IMR-90 (cell line): ENCODE data around the gene PLXNB3. TPM values are rescaled to one million over a fixed set of nuclear protein-coding genes. Genes with fewer than 3 reads are reported as not detected.

ENCODE experiments used
- ATAC-seq: fragments of 200-7000 bp; cut with Tn5 transposase; 2 replicates; pipeline ENCODE4 v1.9.1; 2020; ENCODE audit warnings: low read depth, mild to moderate bottlenecking, moderate library complexity
- BruUV-seq: library from RNA; stranded (reverse); fragments of 400-500 nt; replicated peaks from 2 replicates; lab custom pipeline; 2021; lab: Mats Ljungman, UMichigan
- CTCF ChIA-PET: fragments of 300-600 bp; formaldehyde crosslinking; extraction: SDS; loops from one replicate; lab custom pipeline; 2021; ENCODE audit warnings: antibody characterized with exemption; lab: Yijun Ruan, JAX
- POLR2A ChIA-PET: fragments of 300-600 bp; sonication (Branson Sonifier 250); formaldehyde crosslinking; loops from one replicate; lab custom pipeline; 2022; ENCODE audit warnings: antibody characterized with exemption; ENCODE audit not compliant: unreplicated experiment; lab: Charles Lee
- DNase-seq: peaks from one replicate; pipeline ENCODE4 v3.0.0; 2013
- H2AFZ ChIP-seq: replicated peaks from 2 replicates; pipeline ENCODE3; 2013; ENCODE audit warnings: low read length, mild to moderate bottlenecking; ENCODE audit not compliant: poor library complexity
- H2AK5ac ChIP-seq: 2 replicates; pipeline ENCODE4 v1.6.1; 2013; ENCODE audit warnings: low read depth, low read length, inconsistent platforms
- H2AK9ac ChIP-seq: replicated peaks from 2 replicates; pipeline ENCODE3; 2013; ENCODE audit warnings: mild to moderate bottlenecking, low read depth, low read length, moderate library complexity; ENCODE audit not compliant: poor library complexity
- H2BK120ac ChIP-seq: 2 replicates; pipeline ENCODE4 v1.6.1; 2013; ENCODE audit warnings: low read depth, low read length, inconsistent platforms
- H2BK15ac ChIP-seq: 3 replicates; pipeline ENCODE4 v1.6.1; 2013; ENCODE audit warnings: low read depth, low read length, inconsistent platforms
- H2BK20ac ChIP-seq: 2 replicates; pipeline ENCODE4 v1.6.1; 2013; ENCODE audit warnings: low read depth, mild to moderate bottlenecking, inconsistent platforms, low read length, moderate library complexity
- H2BK5ac ChIP-seq: 2 replicates; pipeline ENCODE4 v1.6.1; 2013; ENCODE audit warnings: mild to moderate bottlenecking, low read depth, low read length, inconsistent platforms; ENCODE audit not compliant: poor library complexity, severe bottlenecking
- H3K14ac ChIP-seq: replicated peaks from 2 replicates; pipeline ENCODE4 v1.6.1; 2013; ENCODE audit warnings: low read depth, low read length, inconsistent platforms
- H3K18ac ChIP-seq: 2 replicates; pipeline ENCODE4 v1.6.1; 2013; ENCODE audit warnings: low read depth, low read length, control low read depth
- H3K23ac ChIP-seq: 2 replicates; pipeline ENCODE4 v1.6.1; 2013; ENCODE audit warnings: low read depth, low read length, inconsistent platforms
- H3K27ac ChIP-seq: 2 replicates; pipeline ENCODE4 v1.5.1; 2013; ENCODE audit warnings: mild to moderate bottlenecking, control low read depth, low read length; ENCODE audit not compliant: insufficient read depth
- H3K27me3 ChIP-seq: 2 replicates; pipeline ENCODE4 v1.6.1; 2013; ENCODE audit warnings: low read length; ENCODE audit not compliant: control insufficient read depth, insufficient read depth
- H3K36me3 ChIP-seq: 2 replicates; pipeline ENCODE4 v1.6.1; 2013; ENCODE audit warnings: low read length, mixed read lengths; ENCODE audit not compliant: control insufficient read depth, insufficient read depth
- H3K4ac ChIP-seq: 2 replicates; pipeline ENCODE4 v1.6.1; 2013; ENCODE audit warnings: low read depth, low read length, inconsistent platforms
- H3K4me1 ChIP-seq: 2 replicates; pipeline ENCODE4 v1.6.1; 2013; ENCODE audit warnings: low read length, mixed read lengths; ENCODE audit not compliant: control insufficient read depth, insufficient read depth
- H3K4me2 ChIP-seq: 2 replicates; pipeline ENCODE4 v1.6.1; 2013; ENCODE audit warnings: low read depth, mild to moderate bottlenecking, control low read depth, low read length, moderate library complexity
- H3K4me3 ChIP-seq: 2 replicates; pipeline ENCODE4 v1.5.1; 2013; ENCODE audit warnings: low read depth, mild to moderate bottlenecking, control low read depth, low read length, moderate library complexity; ENCODE audit not compliant: insufficient read depth
- H3K56ac ChIP-seq: 2 replicates; pipeline ENCODE4 v1.6.1; 2013; ENCODE audit warnings: low read length, inconsistent platforms; ENCODE audit not compliant: insufficient read depth; ENCODE audit errors: extremely low read depth
- H3K79me1 ChIP-seq, 2 experiments: 2 replicates each; pipeline ENCODE4 v1.6.1; 2013; ENCODE audit warnings: low read length in 2 of 2, inconsistent platforms in 1 of 2, low read depth in 1 of 2
- H3K9ac ChIP-seq: 2 replicates; pipeline ENCODE4 v1.6.1; 2013; ENCODE audit warnings: low read depth, low read length, control low read depth
- H3K9me1 ChIP-seq: 2 replicates; pipeline ENCODE4 v1.6.1; 2013; ENCODE audit warnings: low read length, inconsistent platforms; ENCODE audit not compliant: insufficient read depth
- H3K9me3 ChIP-seq: 2 replicates; pipeline ENCODE4 v1.6.1; 2013; ENCODE audit warnings: low read length; ENCODE audit not compliant: control insufficient read depth, insufficient read depth
- H4K20me1 ChIP-seq: 2 replicates; pipeline ENCODE4 v1.6.1; 2013; ENCODE audit warnings: low read length, inconsistent platforms; ENCODE audit not compliant: insufficient read depth
- H4K5ac ChIP-seq: 2 replicates; pipeline ENCODE4 v1.6.1; 2013; ENCODE audit warnings: mild to moderate bottlenecking, low read depth, low read length, control low read depth
- H4K8ac ChIP-seq, 2 experiments: 2 replicates each; pipeline ENCODE4 v1.6.1; 2013; ENCODE audit warnings: low read depth in 2 of 2, low read length in 2 of 2, control low read depth in 1 of 2, inconsistent platforms in 1 of 2
- H4K91ac ChIP-seq: 2 replicates; pipeline ENCODE4 v1.6.1; 2013; ENCODE audit warnings: low read depth, low read length, inconsistent platforms; ENCODE audit not compliant: insufficient read depth
- BHLHE40 ChIP-seq: fragments of 150-350 bp; IDR thresholded peaks from 2 replicates; pipeline ENCODE4 v1.6.1; 2016; ENCODE audit warnings: mild to moderate bottlenecking, low read depth, low read length
- CEBPB ChIP-seq: IDR thresholded peaks from 2 replicates; pipeline ENCODE4 v1.6.1; 2012; ENCODE audit warnings: low read depth, low read length, improper control_type of control experiment
- FOS ChIP-seq: fragments of 150-350 bp; IDR thresholded peaks from 2 replicates; pipeline ENCODE4 v1.6.1; 2016; ENCODE audit warnings: low read depth, low read length
- MAFK ChIP-seq: IDR thresholded peaks from 2 replicates; pipeline ENCODE4 v1.6.1; 2012; ENCODE audit warnings: low read depth, low read length, improper control_type of control experiment
- MAZ ChIP-seq: IDR thresholded peaks from 2 replicates; pipeline ENCODE4 v1.6.1; 2012; ENCODE audit warnings: low read depth, mild to moderate bottlenecking, low read length, improper control_type of control experiment, moderate library complexity, borderline replicate concordance
- NFE2L2 ChIP-seq: fragments of 150-350 bp; IDR thresholded peaks from 2 replicates; pipeline ENCODE4 v1.6.1; 2016; ENCODE audit warnings: low read depth, mild to moderate bottlenecking, low read length
- POLR2A ChIP-seq: IDR thresholded peaks from 2 replicates; pipeline ENCODE4 v1.6.1; 2012; ENCODE audit warnings: mild to moderate bottlenecking, low read depth, low read length
- RAD21 ChIP-seq: IDR thresholded peaks from 2 replicates; pipeline ENCODE4 v1.6.1; 2012; ENCODE audit warnings: low read length, improper control_type of control experiment
- RCOR1 ChIP-seq: IDR thresholded peaks from 2 replicates; pipeline ENCODE4 v1.6.1; 2012; ENCODE audit warnings: mild to moderate bottlenecking, low read length, improper control_type of control experiment; ENCODE audit not compliant: insufficient replicate concordance
- RFX5 ChIP-seq: IDR thresholded peaks from 2 replicates; pipeline ENCODE4 v1.8.0; 2012; ENCODE audit warnings: low read depth, mild to moderate bottlenecking, low read length, moderate library complexity
- SMC3 ChIP-seq: fragments of 150-350 bp; IDR thresholded peaks from 2 replicates; pipeline ENCODE4 v1.6.1; 2016; ENCODE audit warnings: low read depth, mild to moderate bottlenecking, antibody characterized with exemption, low read length, moderate library complexity
- WGBS, 2 experiments: methylation state at CpG; one replicate each; pipeline versions ENCODE4 v1.1.5 to v1.1.7; 2013; ENCODE audit warnings: missing lambda C conversion rate in 2 of 2; ENCODE audit not compliant: insufficient read length in 1 of 2; ENCODE audit errors: extremely low coverage in 2 of 2; 5-methylcytosine and 5-hydroxymethylcytosine counted together
- dilution Hi-C: fragments of 300-500 bp; cut with HindIII; formaldehyde crosslinking; loops from one replicate; pipeline ENCODE4 v1.14.3; 2018; ENCODE audit warnings: low sequenced_read_pairs; ENCODE audit not compliant: unreplicated experiment
- in situ Hi-C: fragments of 300-500 bp; cut with MboI; formaldehyde crosslinking; loops from 3 replicates; pipeline ENCODE4 v1.14.3; 2019; ENCODE audit warnings: low sequenced_read_pairs, inconsistent platforms, mixed read lengths
- intact Hi-C: fragments of 100-400 bp; cut with micrococcal nuclease; formaldehyde crosslinking; loops from 2 replicates; pipeline ENCODE4 v1.10.0; 2022
- polyA plus RNA-seq, 3 experiments: library from polyadenylated mRNA; depleted of rRNA; stranded (reverse); fragments of >200 nt; gene quantifications; 2 replicates each; pipeline ENCODE4 v1.2.3, GENCODE V29; 2012; ENCODE audit warnings: low replicate concordance in 1 of 3
- total RNA-seq: library from RNA; depleted of rRNA; stranded (reverse); fragments of >200 nt; gene quantifications from 2 replicates; pipeline ENCODE4 v1.2.3, GENCODE V29; 2012
- TF ChIP-seq, protein P1 (sequence below): fragments of 150-350 bp; IDR thresholded peaks from 2 replicates; pipeline ENCODE4 v1.6.1; 2016; ENCODE audit warnings: low read depth, mild to moderate bottlenecking, low read length, moderate library complexity, borderline replicate concordance
- TF ChIP-seq, protein P2 (sequence below): fragments of 150-350 bp; IDR thresholded peaks from 2 replicates; pipeline ENCODE4 v1.6.1; 2017; ENCODE audit warnings: mild to moderate bottlenecking, antibody characterized with exemption, low read length, low read depth
- TF ChIP-seq, protein P3 (sequence below): conservative IDR thresholded peaks from 2 replicates; pipeline ENCODE4 v1.5.1; 2012; ENCODE audit warnings: mild to moderate bottlenecking, low read depth, low read length, improper control_type of control experiment

The PLXNB3 gene
- total and polyA plus RNA-seq, 2 of the 4 experiments (the other 2 are of a cell fraction) = 0.36 to 22.3 TPM

DNA sequence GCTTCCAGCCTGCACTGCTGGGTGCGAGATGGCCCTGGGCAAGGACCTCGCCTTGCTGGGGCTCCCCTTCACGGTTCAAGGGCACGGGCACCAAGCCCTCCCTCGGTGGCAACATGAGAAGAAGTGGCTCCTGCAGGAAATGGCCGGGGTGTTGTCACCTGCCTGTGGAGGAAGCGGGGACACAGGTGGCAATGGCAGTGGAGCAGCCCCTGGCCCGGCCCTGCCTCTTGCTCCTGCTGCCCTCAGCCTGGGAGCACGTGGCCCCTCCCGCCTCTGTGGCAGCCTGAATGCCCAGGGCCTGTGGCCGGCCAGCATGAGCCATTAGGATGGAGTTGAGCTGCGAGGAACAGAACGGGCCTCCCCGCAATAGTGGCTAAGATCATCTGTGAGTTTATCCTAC, 22.6 kb upstream of the PLXNB3 start:
- Histone ChIP-seq H3K27ac (no peak overlapping the region), H3K4me3 (no peak overlapping the region), H3K36me3 (peaks cover 6% of the 10 kb centered on the region; the same call in 1 of the 2 replicates), H2AK9ac (no peak overlapping the region), H2BK20ac (no peak overlapping the region), H4K8ac (no peak overlapping the region), H2AFZ (no peak overlapping the region), H4K20me1 (no peaks in the 10 kb centered on the region), H3K14ac (no peak overlapping the region), H3K23ac (no peak overlapping the region), H3K4me2 (no peak overlapping the region), H3K4ac (no peak overlapping the region), H3K18ac (no peak overlapping the region), H3K9me1 (no peaks in the 10 kb centered on the region), H3K4me1 (peaks cover 3% of the 10 kb centered on the region; the same call in 1 of the 2 replicates), H3K27me3 (no peaks in the 10 kb centered on the region), H2BK120ac (no peak overlapping the region), H3K79me1 (no peaks in the 10 kb centered on the region), H4K91ac (no peak overlapping the region), H3K56ac (no peak overlapping the region), H2BK5ac (no peak overlapping the region), H2BK15ac (no peak overlapping the region), H4K5ac (no peak overlapping the region), H2AK5ac (no peak overlapping the region), H3K9me3 (0 out of 2 replicates have a peak, but pooled peaks cover 1% of the 10 kb centered on the region), H3K9ac (no peak overlapping the region)
- TF ChIP-seq MAZ (no peak), CEBPB (no peak), MAFK (no peak), BHLHE40 (no peak), FOS (no peak), RFX5 (no peak), RCOR1 (no peak), RAD21 (no peak), POLR2A (no peak), SMC3 (no peak), NFE2L2 (no peak)
- TF ChIP-seq, protein P1, sequence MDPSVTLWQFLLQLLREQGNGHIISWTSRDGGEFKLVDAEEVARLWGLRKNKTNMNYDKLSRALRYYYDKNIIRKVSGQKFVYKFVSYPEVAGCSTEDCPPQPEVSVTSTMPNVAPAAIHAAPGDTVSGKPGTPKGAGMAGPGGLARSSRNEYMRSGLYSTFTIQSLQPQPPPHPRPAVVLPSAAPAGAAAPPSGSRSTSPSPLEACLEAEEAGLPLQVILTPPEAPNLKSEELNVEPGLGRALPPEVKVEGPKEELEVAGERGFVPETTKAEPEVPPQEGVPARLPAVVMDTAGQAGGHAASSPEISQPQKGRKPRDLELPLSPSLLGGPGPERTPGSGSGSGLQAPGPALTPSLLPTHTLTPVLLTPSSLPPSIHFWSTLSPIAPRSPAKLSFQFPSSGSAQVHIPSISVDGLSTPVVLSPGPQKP = no peak
- TF ChIP-seq, protein P2, sequence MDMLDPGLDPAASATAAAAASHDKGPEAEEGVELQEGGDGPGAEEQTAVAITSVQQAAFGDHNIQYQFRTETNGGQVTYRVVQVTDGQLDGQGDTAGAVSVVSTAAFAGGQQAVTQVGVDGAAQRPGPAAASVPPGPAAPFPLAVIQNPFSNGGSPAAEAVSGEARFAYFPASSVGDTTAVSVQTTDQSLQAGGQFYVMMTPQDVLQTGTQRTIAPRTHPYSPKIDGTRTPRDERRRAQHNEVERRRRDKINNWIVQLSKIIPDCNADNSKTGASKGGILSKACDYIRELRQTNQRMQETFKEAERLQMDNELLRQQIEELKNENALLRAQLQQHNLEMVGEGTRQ = no peak
- TF ChIP-seq, protein P3, sequence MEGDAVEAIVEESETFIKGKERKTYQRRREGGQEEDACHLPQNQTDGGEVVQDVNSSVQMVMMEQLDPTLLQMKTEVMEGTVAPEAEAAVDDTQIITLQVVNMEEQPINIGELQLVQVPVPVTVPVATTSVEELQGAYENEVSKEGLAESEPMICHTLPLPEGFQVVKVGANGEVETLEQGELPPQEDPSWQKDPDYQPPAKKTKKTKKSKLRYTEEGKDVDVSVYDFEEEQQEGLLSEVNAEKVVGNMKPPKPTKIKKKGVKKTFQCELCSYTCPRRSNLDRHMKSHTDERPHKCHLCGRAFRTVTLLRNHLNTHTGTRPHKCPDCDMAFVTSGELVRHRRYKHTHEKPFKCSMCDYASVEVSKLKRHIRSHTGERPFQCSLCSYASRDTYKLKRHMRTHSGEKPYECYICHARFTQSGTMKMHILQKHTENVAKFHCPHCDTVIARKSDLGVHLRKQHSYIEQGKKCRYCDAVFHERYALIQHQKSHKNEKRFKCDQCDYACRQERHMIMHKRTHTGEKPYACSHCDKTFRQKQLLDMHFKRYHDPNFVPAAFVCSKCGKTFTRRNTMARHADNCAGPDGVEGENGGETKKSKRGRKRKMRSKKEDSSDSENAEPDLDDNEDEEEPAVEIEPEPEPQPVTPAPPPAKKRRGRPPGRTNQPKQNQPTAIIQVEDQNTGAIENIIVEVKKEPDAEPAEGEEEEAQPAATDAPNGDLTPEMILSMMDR = no peak
- no peak for ATAC-seq
- BruUV-seq = no TSS peak
- ChIA-PET POLR2A (no interaction called here), CTCF (no interaction called here)
- intact Hi-C loops = no loop called here
- no peak for DNase-seq
- in situ Hi-C loops = no loop called here
- WGBS, 2 experiments = 60% methylated on average over 1 of the region's 14 CpGs; no CpG with 5 or more reads in 1 of the 2 experiments
- dilution Hi-C loops = no loop called here
